A673 (cell line): ENCODE measurements around the gene LRRC4C.

Experiments
- CTCF ChIP-seq: fragments of 300-800, 200-600 bp; sonication (generic); conservative IDR thresholded peaks from 2 replicates; pipeline ENCODE4 v1.5.1; 2017; ENCODE audit warnings: low read depth, mild to moderate bottlenecking, antibody characterized with exemption, low read length, moderate library complexity, mixed read lengths
- EZH2 ChIP-seq: fragments of 200-600 bp; sonication (generic); IDR thresholded peaks from 2 replicates; pipeline ENCODE4 v1.6.1; 2017; ENCODE audit warnings: borderline replicate concordance, low read depth, mild to moderate bottlenecking, mixed read lengths, antibody characterized with exemption, low read length; ENCODE audit not compliant: poor library complexity, severe bottlenecking

- no peak for TF ChIP-seq CTCF
- TF ChIP-seq EZH2, result no peak
Measured at GRCh38 chr11:41437006-41437490, 22.4 kb downstream of the LRRC4C start.
